Stimulated activated CD4-positive, alpha-beta T cell treated with anti-CD3 and anti-CD28 coated beads, Interleukin-15, amount 100 ng/mL, for 1 hour (primary cell): ENCODE data around the gene SPRED2.

Source experiments
- DNase-seq, 2 donors: peaks; one replicate each; pipeline ENCODE4 v3.0.0-alpha.2; 2020; ENCODE audit warnings: low read depth in 1 of 2, low spot score in 1 of 2

The SPRED2 gene, protein sequence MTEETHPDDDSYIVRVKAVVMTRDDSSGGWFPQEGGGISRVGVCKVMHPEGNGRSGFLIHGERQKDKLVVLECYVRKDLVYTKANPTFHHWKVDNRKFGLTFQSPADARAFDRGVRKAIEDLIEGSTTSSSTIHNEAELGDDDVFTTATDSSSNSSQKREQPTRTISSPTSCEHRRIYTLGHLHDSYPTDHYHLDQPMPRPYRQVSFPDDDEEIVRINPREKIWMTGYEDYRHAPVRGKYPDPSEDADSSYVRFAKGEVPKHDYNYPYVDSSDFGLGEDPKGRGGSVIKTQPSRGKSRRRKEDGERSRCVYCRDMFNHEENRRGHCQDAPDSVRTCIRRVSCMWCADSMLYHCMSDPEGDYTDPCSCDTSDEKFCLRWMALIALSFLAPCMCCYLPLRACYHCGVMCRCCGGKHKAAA

DNA sequence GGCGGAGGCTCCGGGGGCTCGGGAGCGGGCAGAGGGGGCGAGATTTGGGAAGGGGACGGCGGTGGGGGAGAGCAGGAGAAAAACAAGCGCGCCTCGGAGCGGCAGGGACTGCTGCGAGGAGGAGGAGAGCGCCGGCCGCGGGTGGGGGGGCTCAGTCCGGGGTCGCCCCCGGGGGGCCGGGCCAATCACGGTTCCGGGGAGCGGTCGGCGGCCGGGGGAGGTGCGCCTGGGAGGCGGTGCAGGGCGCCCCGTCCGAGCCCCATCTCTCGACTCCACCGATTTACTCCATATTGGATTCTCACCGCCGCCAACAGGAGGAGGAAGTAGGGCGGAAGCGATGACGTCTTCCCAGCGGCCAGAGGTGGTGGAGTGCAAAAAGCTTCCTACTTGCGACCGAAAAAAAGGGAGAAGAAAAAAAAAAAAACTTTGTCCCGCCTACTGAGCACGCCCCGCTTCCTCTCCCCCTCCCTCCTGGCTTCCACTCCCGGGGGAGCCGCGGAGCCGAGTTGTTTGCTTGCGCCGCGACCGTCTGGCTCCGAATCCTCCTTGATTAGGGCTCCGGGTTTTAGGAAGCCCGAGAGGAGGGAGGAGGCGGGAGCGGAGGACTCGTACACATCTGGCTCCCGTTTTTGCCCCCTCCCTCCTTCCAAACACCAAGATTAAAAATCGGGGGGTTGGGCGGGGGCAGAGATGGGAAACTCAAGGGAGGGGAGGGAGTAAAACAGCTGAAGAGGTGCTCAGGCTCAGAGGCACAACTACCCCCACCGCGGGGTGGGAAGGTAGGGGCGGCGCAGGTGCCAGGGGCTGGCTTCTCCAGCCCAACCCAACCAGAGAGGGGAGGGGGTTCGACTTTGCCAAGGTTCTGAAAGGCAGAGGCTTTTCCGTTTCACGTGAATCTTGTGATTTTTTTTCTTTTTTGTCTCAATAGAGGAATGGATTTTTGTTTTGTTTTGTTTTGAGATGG is at the start of gene SPRED2:
SPRED2 (minus strand) TSS at position 373 of the 964 bp plus-strand sequence. CDS start 612 bp downstream, outside the sequence.
- DNase-seq: peak in 1 of 2 donors; percentile 42

DNA sequence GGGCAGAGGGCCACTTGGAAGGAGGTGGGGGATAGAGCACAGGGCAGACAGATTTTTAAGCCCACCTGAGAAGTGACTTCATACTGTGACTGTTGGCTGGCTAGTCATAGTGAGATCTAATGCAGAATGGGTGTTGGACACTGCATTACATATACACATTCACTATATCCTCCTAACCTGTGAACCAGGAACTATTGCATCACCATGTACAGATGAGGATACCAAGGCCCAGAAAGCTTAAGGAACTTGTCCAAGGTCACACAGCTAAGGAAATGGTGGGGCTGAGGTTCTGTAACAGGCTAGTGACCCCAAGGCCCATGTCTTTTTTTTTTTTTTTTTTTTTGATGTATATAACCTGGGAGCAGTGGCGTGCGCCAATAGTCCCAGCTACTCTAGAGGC is 49.6 kb upstream of the SPRED2 start:
- no peak for DNase-seq

DNA sequence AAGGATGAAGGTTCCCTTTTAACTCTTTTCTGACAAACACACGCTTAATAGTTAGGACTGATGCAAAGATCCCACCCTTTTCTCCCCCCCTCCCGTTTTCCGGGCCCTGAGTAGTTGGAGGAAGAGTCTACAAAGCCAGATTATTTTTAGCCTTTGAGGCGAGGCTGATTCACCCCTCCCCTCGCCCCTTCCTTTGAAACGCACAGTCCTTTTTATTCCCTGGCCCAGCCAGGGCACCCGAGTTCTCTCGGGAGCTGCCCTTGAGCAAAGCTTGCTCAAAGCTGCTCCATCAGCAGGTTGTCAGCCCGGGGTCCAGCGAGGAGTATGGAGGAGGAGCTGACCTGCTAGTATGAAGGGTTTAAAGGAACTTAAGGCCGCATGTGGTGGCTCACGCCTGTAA is 47.1 kb upstream of the SPRED2 start:
- no peak for DNase-seq

DNA sequence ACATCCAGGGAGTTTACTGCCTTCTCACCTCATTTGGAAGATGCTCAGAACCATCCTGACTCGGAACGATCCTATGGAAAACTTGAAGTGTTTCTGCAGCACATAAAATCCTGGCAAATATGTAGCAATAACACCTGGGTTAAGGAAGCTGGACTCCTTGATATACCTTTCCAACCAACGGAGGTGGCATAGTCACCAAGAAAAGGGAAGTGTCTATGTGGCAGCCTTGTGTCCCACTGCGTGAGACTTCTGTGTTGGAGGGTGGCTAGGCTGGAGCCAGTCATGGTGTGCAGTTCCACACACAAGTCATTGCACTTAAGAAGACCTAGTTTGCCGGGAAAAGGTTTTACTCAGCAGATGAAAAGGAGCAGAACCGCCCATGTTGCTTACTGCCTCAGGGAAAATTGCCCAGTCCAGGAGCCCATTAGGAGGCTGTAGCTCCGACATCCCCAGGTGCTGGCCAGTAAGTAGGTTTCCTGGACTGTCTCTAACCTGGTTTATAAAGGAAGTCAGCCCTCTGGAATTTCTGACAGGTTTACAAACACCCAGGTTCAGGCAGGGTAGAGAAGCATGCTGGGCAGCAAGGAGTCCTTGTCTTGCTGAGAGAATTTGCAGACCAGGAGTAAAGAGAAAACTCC is 46.2 kb upstream of the SPRED2 start:
- DNase-seq: no peak

DNA sequence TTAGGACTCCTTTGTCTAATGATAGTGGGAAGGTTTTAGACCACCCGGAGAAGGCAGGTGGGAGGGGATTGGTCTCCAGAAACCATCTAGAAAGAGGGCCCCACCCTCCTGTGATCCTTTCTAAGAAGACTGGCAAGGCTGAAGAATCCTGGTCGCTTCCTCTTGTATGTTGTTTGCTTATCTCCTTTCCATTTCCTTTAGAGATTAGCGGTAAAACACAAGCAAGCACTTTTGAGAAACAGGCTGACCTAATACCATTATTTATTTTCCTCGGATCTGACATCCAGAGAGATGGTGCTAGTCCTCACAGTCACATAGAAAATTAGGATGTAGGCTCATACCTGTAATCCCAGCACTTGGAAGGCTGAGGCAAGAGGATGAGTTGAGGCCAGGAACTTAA is 45.2 kb upstream of the SPRED2 start:
- DNase-seq: no peak

DNA sequence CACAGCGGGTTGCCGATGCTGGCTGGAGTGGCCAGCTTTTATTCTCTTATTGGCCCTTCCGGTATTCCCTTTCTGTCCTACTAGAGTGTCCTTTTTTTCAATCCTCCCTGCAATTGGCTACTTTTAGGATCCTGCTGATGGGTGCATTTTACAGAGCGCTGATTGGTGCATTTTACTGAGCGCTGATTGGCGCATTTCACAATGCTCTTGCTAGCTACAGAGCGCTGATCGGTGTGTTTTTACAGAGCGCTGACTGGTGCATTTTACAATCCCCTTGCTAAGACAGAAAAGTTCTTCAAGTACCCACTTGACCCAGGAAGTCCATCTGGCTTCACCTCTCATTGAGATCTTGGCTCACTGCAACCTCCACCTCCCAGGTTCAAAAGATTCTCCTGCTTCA is 44.4 kb upstream of the SPRED2 start:
- no peak for DNase-seq

DNA sequence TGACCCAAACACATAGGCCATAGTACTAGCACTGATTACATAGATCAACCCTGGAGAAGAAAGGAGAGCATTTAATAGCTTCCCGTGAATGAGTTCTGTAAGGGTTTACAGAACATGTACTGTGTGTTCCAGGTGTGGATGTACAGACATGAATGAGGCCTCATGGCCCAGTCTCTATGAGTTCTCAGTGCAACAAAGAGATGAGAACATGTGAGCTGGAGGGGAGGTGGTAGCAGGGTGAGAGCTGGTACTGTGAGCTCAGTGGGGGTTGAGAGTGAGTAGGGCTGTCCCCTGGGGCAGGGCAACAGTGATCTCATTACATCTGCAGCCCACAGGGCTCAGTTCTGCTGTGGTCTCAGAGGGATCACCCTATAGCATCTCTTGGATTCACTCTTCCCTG is 42.6 kb upstream of the SPRED2 start:
- no peak for DNase-seq

DNA sequence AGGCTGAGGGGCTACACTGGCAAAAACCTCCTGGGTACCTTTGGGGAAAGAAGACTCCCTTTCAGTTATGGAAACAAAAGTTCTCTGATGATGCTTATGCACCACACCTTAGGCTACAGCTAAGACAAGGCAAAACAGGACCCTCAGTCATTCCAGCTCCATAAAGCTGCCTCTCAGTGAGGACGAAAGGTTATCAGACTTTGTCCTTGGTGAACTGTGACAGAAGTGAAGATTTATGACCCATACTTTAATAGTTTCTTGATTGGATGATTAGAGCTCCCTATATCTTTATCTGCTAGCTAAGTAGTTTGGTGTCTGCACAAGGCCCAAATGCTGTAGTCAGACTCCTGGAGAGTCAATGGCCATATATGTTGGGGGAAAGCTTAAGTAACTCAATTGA is 40.6 kb upstream of the SPRED2 start:
- DNase-seq: no peak

DNA sequence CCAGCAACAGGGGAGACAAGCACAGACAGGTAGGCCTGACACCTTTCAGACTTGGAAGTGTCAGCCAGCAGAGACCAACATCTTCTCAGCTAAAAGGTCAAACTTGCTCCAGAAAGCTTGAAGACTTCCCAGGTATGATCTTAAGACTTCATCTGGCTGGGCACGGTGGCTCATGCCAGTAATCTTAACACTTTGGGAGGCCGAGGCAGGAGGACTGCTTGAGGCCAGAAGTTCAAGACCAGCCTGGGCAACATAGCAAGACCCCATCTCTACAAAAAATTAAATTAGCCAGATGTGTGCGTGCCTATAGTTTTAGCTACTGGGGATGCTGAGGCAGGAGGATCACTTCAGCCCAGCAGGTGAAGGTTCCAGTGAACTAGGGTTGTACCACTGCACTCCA is 39.0 kb upstream of the SPRED2 start:
- DNase-seq: no peak

DNA sequence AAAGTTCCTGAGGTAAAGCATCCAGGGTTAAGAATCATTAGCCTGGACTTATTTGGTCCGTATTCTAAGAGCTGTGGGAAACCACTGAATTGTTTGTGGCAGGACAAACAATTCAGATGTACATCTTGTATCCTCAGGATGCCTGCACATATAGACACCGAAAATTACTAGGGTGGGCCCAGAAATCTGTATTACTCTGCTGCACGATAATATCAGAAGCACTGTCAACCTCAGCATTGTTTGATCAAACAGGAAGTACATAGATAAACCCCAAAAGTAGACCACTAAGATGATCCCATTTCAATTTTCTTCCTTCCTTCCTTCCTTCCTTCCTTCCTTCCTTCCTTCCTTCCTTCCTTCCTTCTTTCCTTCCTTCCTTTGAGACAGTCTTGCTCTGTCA is 34.2 kb upstream of the SPRED2 start:
- DNase-seq: no peak

DNA sequence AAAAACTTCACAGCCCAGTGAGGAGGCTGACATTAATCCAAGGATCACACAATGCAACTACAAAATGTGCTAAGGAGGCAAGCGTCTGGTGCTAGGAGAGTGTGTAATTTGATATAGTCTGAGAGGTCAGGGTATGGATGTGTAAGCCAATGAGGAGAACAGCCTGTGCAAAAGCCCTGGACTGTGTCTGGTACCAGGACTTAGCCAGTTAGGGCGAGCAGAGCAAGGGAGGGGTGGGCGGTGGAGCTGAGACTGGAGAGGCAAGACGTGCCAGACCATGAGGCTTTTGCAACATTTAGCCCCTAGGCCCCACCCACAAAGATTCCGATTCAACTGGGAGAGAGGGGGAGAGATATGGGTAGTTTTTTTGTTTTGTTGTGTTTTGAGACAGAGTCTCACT is 33.5 kb upstream of the SPRED2 start:
- no peak for DNase-seq

DNA sequence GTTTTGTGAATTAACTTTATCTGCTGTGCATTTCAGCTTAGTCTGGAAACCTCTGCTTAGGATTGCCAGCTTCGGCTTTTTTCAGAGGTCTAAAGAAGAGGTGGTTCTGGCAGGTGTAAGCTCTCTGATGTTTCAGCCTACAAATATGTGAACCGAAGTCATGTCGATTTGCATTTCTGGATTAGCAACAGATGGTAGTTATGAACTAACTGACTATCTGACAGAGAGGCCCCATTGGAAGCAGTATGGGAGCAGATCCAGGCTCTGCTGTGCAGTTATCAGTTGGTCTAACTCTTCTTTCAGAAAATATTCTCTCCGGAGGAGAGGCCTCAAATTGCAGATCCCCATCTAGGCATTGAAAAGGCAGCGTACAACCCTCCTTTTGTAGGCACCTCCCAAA is 32.7 kb upstream of the SPRED2 start:
- DNase-seq: no peak

DNA sequence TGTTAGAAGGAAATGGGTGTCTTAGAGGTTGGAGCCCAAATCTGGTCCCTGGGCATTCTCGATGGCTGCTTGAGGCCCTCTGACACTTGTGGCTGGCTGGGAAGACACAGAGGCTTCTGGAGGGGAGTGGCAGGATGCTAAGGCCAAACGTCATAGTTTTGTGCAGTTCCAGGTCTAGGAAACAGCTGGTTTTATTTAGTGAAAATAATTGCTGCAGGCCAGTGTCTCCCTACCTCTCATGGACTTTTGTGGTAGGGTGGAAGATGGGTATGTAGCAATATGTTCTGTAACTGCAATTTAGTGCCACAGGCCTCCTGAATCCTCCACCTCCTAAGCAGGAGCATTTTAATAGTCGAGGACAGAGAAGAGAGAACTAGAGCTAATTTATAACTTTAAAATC is 32.2 kb upstream of the SPRED2 start:
- DNase-seq: no peak

DNA sequence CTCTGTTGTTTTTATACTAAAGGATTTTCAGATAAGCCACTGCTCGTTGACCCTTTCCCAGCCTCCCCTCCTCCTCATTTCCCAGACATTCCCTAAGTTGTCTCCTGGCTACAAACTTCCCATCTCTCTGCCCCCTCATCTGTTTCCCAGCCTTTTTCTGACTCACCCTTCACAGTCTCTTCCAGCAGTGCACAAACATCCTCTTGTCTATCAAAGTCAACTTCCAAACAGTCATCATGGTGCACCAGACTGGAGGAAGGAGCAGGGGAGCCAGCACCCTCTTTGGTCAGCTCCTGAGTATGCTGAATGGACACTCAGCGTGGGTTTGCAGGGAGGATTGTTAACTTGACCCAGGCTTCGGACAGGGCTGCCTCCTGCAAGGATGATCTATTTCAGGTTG is 26.6 kb upstream of the SPRED2 start:
- DNase-seq: no peak

DNA sequence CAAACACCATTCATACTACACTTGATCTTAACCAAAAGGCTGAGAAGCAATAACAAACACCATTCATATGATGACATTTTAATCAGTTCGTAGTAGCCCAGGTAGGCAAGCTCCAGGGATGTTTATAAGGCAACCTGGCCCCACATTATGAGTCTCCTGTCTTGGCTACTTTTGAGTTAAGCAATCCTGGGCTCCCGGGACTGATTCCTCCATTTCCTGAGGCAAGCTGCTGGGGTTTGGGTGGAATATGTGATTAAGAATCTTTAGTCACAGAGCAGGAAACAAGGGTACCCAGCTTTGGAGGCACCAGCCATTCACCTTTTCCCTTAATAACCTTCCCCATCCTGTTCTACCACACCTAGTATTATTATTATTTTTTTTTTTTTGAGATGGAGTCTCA is 24.5 kb upstream of the SPRED2 start:
- no peak for DNase-seq

DNA sequence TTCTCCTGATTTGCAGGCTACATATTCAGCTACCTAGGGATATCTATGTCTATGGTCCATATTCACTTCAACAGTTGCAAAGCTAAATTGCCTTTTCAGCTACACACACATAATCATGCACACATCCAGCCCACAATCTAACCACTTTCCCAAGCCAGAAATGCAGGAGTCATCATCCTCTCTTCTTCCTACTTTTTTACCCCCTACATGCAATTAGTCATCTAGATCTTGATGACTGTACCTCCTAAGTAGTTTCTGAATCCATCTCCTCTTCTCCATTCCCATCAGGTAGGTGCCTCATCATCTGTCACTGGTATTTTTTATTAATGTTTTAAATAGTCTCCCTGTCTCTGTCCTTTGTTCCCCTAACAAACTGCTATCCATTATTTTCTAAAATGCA is 23.7 kb upstream of the SPRED2 start:
- DNase-seq: no peak

DNA sequence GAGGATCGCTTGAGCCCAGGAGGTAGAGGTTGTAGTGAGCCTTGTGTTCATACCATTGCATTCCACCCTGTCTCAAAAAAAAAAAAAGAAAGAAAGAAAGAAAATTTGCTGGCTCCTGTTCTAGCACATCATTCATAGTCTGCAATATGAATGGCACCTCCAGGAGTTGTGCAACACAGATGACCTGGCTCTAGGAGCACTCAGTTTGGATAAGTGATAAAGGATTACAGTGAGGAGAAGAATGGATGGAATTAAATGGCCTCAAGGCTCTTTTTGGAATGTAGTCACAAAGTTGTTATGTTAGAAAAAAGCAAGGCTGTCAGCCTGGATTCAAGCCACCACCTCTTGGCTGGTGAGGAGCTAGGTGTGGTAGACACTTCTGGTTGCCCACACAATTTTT is 21.5 kb upstream of the SPRED2 start:
- DNase-seq: no peak

DNA sequence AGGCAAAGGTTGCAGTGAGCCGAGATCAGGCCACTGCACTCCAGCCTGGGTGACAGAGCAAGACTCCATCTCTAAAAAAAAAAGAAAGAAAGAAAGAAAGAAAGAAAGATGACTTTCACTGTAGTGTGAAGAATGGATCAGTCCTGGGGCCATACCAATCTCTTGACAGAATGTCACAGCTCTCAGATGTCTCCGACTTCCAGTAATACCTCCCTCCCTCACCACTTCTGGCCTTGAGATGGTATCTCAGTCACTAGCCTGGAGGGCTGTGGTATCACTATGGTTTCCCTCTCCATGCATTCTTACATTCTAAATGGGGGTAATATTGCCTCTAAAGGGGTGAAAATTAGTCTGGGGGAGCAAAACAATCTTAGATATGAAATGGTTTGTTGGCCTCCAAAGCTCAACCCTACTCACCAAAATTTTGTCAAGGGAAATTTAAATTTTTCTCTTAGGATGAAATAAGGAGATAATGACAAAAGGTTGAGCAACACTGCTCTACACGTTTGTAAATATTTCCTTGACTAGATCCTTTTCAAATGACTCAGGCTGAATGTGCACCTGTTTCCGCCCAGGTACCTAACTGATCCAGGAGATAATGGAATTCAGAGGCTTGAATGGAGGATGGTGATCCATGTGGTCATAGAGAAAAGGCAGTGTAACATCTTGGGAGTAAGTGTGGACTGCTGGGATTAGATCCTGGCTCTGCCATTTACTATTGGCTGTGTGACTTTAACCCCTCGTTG is 19.9 kb upstream of the SPRED2 start:
- no peak for DNase-seq

DNA sequence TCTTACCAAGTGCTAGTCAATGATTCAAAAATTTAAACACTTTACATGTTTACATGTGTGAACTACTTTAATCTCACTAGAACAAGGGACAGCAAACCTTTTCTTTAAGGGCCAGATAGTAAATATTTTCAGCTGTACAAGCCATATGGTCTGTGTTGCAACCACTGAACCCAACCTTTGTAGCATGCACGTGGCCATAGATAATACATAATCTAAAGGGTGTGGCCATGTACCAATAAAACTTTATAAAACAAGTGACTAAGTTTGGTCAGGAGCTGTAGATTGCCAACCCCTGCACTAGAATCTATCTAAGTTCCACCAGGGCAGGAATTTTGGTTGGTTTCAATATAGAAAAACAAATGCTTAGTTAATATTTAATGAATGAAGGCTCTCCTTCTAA is 18.4 kb upstream of the SPRED2 start:
- DNase-seq: no peak

DNA sequence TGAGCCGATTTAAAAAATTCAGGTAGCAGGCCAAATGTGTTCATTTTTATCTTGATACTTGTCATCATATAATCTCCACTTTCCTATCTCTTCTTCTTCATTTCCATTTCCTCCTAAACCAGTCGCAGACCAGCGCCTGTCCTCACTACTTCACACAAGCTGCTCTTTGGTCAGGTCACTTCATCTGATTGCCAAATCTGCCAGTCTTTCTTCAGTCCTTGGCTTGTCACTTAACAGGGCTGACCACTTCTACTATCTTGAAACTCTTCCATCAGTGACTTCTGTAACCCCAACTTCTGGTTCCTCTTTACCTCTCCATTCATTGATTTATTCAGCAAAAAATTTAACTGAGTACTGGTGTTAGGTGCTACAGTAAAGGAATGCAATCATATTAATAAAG is 18.0 kb upstream of the SPRED2 start:
- no peak for DNase-seq
